Stromal cell of bone marrow (primary cell): ENCODE results near the gene KIF21B.

ENCODE experiments used
- DNase-seq: peaks from one replicate; pipeline ENCODE4 v3.0.0-alpha.2; 2012; ENCODE audit warnings: low read depth

Gene KIF21B

DNA sequence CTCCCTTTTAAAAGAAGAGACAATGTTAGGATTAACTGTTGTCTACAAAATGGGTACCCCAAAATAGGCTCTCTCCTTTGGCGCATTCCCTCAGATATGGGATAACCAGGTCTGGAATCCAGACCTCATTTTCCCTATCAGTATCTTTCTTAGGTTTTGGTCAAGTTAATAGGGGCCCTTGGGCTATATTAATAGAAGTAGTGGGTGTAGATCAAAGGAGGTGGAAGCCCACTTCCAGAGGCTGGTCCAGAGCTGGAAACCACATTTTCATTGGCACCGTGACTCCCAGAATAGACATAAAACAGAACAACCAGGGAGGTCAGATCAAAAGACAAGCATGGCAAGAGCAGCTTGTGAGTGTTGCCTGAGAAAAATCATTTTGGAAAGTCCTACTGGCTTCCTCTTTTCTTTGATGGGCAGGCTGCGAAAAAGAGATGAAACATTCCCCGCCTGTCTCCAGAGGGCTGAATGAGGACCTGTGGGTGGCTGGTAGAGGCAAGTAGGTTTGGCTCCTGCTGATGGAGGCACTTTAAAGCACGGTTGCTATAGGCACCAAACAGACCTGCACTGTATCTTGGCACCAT lies 25.8 kb upstream of the KIF21B start:
- no peak for DNase-seq

DNA sequence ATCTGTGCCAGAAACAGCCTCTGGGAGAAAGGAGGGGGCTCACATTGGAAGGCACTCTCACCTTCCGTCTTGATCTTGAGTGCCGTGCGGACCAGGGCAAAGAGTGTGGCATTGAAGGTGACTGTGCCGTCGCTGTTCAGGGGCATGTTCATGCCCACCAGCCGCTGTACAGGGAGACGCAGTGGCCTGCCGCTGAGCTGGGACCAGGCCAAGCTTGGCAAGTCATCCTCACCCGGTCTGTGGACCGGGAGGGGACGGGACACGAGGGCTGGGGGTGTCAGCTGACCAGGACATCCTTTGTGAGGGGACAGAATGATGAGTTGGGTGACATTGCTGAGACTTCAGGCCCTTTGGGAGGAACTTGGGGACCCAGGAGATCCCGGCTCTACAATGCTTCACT lies 25.0 kb upstream of the KIF21B start:
- DNase-seq: no peak

DNA sequence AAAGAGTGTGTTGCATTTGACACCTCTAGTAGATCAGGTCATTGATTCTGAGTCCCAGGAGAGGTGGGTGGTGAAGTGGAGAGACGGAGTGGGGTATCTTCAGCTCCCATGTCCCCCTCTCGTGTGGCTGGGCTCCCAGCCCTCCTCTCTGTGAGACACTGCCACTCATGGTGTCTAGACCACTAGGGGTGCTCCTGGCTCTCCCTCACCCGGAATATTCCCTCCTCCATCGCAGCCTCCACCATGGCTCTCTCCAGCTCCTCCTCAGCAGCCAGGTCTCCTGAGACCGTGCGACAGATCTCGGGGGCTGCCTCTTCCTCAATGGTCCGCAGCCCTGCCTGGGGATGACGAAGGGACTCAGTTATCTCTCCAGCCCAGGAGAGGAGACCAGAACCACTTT lies 20.6 kb upstream of the KIF21B start:
- no peak for DNase-seq

DNA sequence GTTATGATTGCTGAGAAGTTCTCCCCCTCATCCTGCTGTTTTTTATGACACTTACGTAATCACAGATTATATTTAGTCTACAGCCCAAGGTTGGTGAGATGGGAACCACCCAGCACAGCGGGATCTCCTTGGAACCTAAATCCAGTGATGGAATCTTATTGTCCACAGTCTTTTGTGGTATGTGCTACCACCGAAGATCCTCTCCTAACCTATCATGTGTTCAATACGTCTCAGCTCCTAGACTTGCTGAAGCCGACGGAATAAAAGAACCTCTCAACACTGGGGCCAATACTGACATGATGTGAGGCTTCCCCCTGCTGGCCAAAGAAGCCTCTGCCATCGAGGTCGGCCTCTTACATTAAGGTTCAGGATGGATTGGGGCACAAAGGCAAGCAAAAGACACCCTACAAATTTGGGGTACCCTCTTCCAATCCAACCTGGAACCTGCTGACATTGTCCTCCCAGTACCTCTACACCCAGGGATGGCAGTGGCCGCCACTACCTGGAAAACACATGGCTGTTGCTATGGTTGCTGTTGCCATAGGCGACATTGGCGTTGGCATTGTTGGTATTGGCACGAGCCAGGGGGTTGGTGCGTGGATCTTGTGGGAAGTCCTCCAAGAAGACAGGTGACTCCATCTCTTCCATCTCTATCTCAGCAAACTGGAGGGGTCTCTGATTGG lies 19.4 kb upstream of the KIF21B start:
- peak; percentile 54 for DNase-seq

DNA sequence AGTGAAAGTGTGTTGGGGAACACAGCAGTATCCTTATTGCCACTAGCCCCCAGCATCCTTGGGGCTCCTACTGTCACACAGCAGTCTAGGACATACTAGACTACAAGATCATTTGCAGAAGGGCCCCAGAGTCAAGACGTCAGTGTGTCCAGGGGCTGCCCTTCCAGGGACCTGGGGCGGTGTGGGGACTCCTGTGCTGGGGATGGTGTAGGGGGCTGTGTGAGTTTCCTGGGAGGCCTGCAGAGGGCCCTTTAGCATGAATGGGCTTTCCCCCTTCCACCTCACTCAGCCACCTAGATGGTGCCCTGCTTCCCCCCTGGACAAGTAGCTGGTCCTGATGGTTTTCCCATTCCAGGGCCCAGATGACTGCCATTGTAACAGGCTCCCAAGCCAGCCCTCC lies 17.5 kb upstream of the KIF21B start:
- no peak for DNase-seq

DNA sequence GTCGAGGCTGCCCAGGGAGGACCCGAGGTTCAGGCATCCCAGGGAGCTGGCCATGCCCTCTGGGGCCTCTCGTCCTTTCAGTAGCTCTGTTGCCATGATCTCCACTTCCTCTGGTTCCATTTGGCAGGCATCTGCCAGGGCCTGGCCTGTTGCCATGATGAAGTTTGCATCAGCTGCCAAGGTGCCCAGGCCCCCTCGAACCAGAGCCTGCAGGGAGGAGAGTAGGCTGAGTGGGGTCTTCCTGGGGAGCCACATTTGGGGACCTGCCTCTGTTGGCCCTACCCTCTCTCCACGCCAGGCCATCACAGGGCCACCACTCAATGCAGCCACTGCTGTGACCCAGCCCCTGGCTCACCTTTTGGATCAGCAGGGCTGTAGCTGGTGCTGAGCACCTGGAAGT lies 16.4 kb upstream of the KIF21B start:
- no peak for DNase-seq

DNA sequence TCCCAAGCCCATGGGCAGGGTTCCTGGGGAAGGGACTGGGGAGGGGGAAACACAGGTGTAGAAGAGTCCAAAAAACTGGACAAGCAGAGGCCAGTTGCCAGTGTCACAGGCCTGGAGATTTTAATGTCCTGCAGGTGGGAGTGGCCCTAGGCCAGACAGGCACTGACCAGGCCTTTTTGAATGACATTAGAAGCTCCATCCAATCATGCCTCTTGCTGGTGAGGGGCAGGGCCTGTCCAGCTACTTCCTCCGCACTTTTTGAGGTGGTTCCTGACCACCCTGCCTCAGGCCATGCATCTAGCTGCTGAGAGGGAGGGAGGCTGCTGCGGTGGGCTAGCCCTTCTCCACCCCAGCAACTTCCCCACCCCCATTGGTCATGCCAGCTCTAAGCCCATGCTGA lies 15.9 kb upstream of the KIF21B start:
- DNase-seq: no peak

DNA sequence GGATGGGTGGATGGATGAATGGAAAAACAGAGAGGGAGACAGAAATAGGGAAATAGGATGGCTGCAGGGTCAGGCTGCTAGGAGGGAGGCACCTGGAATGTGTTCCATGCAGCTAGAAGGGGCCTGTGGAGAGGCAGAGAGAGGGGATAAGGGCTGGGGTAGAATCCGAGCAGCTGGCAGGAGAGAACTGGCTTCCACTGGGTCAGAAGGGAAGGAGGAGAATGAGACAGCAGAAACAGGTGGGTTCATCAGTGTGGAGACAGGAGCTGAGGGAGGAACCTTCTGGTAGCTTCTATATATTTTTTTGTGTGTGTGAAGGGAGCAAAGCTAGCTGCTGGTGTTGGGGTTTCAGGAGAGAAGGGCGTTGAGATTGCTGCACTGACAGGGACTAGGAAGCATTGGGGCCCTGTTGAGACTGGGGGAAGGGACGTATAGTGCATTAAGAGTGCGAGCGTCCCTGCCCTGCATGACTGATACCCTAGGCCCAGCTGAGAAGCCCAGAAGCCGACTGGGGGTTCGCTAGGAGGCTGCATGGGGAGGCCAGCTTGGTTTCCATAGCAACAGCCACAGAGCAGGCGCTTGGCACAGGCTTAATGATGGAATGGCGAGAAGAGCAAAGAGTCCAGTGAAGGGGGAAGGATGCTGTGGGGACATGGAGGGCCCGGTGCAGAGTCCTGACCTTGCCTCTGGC lies 14.8 kb upstream of the KIF21B start:
- DNase-seq: no peak

DNA sequence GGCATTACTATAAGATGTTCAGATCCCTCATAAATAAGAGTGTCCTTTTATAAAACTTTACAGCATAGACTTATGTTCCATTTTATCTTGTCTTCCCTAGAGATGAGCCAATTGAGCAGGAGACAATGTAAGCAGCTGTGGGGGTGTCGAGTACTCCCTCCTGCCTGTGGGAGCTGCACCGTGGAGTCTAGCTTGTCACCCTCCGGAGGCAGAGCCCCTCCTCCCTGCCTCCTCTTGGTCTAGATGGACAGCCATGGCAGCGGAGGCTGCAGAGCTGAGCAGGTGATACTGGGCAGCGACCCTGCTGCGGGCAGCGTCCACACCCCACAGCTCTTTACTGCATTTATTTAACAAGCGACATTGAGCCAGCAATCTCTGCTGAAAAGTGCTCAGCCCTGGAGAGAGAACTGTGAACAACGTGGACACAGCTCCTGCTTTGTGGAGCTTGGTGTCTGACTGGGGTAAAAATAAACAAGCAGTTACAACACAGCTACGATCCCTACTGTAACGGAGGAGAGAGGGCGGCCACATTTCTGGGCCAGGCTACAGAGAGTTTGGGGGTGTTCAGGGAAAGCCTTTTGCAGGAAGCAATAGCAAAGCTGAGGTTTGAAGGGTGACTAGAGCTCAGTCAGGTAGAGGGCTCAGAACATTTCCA lies 12.8 kb upstream of the KIF21B start:
- no peak for DNase-seq

DNA sequence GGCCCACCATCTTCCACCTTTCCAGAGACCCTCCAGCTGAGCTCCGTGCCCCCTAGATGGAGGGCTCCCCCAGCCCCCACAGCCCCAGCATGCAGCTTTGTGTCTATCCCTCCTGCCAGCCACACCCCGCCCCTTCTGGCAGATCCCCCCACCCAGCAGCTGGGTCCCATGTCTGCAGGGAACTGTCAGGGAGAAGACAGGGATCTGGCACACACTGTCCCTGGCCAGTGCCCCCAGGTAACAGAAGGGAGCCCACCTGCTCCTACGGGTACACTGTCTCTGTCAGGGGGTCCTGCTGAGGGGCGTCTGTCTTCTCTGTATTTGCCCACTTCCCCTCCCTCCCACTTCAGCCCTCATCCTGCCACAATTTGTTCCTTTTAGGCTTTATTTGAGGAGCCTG lies 11.2 kb upstream of the KIF21B start:
- DNase-seq: no peak

DNA sequence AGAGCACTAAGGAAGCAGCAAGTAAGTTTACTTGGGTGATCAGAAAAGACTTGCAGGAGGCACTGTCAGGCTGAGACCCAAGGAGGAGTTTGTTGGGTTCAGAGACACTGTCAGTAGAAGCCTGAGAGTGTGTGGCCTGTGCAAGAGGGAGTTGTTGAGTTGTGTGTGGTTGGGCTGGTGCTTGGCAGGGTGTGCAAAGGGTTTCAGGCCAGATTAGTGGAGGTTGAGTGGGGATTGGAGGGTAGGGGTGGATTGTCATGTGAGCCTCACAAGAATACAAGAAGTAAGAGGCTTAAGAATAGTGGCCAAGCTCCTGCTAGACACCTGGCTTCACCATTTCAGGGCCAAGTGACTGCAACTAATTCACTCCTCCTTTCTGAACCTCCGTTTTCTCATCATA lies 8.9 kb upstream of the KIF21B start:
- no peak for DNase-seq

DNA sequence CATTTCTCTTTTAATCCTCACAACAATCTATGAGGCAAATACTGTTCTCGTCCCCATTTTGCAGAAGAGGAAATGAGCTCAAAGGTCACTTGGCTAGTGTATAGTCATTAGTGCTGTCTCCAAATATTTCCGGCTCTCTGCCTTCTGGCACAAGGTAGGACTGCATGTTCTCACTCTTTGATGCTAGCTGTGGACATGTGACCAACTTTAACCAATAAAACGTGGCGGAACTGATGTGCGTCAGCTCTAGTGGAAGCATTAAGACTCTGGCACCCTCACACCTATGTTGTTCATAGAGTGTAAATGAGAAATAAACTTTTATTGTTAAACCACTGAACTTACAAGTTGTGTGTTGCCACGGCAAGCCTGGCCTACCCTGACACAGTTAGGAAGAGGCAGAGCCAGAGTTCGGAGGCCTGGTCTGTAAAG lies 5.0 kb upstream of the KIF21B start:
- no peak for DNase-seq

DNA sequence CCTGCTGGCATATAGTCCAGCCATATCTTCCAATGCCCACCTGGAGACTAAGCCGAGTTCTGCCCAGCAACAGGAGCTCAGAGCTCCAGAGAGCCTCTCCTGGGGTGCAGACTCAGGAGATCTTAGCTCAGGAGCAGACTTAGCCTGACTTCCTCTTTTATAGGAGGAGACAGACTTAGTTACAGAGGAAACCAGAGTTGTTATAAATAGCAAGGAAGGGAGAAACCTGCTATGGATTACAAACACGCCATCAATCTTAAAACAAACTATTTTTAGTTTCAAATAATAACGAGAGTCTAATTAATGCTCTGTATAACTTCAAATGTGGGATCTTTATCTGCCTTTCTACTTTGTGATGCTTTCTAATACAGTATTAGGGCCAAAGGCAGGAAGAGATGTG lies 3.3 kb upstream of the KIF21B start:
- DNase-seq: no peak

DNA sequence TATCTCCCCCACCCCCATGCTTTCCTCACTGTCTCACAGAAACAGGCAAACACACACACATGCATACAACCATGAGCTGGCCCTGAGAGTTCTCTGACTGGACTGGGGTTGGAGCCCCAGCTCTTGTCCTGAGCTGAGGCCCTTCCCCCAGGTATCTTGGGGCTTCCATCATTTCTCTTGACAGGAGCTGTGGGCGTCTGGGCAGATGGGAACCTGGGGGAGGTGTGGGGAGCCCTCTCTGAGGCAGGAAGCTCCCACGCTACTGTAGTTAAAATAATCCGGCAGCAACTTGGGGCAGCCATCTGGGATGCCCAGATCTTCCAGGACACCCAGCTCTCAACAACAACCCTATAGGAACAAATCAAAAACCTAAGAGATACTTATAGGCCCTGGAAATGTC lies 2.7 kb upstream of the KIF21B start:
- DNase-seq: no peak

DNA sequence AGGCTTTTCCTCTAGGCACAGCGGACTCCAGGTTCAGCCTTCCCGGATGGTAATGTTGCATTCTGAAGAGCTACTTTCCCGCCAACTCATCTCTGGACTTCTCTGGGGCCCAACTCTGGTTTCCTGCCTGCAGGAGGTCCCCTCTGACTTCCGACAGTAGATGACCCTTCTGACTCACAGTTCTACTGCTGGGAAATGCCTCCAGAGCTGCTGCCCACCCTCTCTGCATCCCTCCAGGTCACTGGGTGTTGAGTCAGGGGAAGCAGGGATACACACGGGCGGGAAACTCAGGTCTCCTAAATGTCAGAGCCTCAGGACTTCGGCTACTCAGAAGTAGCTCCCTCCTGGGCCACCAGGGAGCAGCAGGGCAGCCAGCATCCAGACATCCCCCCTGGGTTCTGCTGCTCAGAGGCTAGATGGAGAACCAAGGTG lies 2.1 kb upstream of the KIF21B start:
- DNase-seq: peak; percentile 29

DNA sequence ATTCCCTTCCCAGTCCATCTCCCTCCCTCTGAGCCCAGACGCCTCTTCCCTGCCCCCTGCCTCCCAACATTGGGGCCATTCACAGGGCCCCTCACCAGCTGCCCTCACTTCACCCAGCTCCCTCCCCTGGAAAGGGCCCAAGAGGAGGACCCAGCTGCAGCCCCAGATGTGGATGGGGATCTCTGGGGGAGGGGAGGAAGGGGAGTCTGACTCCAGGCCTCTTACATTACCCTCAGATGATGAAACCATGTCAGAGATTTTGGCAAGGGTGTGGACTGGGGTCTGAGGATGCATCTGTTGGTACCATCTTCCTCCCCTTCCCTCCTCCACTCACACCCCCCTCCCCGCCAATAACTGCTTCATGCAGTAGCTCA lies 1.1 kb upstream of the KIF21B start:
- no peak for DNase-seq

DNA sequence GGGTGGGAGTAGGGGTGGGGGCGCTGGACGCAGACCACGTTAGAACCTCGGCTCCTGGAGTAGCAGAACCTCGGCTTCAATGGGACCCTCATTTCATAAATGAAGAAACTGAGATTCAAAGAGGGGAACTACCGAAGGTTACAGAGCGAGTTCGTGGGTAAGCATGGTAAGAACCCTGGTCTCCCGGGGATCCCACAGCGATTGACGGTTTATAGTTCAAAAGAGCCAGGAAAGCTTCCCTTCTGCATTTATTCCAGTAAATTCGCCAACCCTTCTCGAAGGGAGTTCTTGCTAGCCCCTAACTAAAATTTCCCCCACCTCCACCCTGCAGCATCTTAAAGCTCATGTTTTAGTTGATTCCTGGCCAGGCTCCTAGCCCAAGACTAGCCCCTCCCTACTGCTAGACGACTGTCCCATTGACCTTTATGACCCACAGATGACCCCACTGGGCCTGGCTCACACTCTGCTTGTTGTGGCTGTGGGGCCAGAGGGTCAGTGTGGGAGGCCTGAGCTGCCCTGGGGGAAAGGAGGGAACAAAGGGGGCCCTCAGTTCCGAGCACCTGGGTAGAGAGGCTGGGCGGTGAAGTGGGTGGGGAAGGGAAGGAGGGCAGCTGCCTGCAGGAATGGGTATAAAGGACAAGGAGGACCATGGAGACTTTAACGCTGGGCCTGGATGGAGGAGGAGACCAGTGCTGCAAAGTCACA lies 558 bp upstream of the KIF21B start:
- no peak for DNase-seq

DNA sequence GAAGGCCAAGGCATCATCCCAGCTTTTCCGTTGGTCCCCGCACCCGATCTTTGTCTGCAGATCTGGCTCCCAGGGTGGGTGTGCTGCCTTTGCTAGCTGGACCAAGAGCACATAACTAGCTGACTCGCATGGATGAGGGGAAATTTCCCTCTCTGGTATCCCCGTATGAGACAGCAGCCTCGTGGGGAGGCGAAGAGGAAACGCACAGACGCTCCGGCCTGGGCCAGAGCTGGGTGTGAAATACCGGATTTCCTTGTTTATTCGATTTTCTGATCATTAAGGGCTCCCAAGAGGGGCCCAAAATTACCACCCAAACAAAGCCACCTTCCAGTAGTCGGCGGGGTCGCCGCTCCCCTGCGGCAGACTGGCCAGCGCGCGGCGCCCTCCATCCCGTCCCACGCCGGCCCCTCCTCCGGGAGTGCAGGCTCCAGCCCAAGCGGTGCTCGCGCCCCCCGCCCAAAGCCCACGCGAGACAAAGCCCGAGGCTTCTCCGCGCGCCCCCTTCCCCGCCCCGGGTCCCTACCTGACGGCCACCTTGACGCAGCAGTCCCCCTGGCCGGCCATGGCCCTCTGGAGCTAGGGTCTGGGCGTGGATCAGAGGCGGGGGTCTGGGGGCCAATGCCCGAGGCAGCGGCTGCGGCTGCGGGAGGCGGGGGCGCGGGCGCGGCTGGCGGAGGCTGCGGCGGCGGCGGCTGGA lies 546 bp downstream of the KIF21B start:
- DNase-seq: no peak

DNA sequence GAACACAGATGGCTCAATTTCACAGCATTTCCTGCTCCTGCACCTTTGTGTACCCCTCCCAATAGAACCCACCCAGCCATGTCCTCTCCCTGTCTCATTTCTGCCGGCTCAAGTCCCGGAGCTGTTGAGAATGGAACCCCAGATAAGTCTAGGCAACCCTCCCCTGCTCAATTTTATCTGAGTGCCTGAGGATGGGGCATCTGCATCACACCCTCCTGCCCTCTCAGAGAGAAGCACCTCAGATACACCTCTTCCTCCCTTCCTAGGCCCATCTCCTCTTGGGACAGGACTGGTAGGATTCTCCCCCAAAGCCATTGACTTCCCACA lies 1.1 kb downstream of the KIF21B start:
- no peak for DNase-seq

DNA sequence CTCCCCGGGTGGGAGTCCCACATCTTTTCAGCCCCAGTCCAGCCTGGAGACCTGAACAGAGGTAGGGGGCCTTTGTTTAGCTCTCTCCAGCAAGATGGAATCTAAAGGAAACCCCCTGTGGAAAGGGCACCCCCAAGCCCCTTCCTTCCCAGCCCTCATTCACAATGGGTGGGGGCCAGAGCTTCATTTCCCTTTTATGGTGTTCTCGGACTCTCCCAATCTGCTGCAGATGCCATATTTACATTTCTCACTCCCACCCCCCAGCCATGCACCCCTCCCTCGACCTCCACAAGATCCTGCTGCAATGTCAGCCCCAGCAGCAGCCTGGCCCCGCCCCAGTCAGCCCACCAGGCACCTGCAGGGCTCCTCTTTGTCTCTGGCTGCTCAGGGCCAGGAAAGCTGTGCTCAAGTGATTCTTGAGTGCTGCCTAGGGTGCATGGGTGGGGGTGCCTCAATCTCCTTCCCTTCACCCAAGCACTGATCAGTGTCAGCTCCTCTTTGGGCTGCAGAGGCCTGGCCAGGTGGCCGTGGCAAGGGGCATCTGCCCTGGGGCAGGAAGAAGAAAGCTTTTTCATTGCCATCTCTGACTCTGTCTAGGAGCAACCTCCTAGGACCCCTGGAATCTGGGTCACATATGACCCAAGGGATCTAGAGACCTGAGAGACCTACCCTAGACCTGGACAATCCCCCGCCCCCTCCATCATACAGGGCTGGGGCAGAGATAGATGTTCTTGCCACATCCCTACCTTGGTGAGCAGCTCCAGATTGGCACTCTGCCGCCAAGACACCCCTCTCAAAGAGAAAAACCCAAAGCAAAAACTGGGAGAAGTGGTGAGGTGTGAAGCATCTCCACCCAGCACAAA lies 1.7 kb downstream of the KIF21B start:
- DNase-seq: no peak
